GM10266 (cell line): ENCODE data around the gene LCN9.

Experiments used
- DNase-seq: peaks from one replicate; pipeline ENCODE4 v3.0.0; 2012; ENCODE audit errors: extremely low spot score
- CTCF ChIP-seq: IDR thresholded peaks from 2 replicates; pipeline ENCODE4 v1.5.1; 2012; ENCODE audit warnings: mild to moderate bottlenecking, low read depth; ENCODE audit not compliant: control insufficient read depth, insufficient read depth; ENCODE audit errors: missing control alignments

LCN9 gene

GRCh38 chr9:135706288-135706687, 43.2 kb downstream of the LCN9 start:
- no peak for TF ChIP-seq CTCF
- DNase-seq, result no peak

- TF ChIP-seq CTCF, result no peak
- DNase-seq, result no peak
Observed at GRCh38 chr9:135707252-135708138, 44.4 kb downstream of the LCN9 start.

GRCh38 chr9:135708164-135708563, 45.1 kb downstream of the LCN9 start:
- no peak for DNase-seq
- no peak for TF ChIP-seq CTCF

- no peak for TF ChIP-seq CTCF
- DNase-seq, result no peak
Observed at GRCh38 chr9:135711391-135711790, 48.3 kb downstream of the LCN9 start.

GRCh38 chr9:135711881-135712280, 48.8 kb downstream of the LCN9 start:
- no peak for TF ChIP-seq CTCF
- DNase-seq, result no peak

GRCh38 chr9:135712613-135713295, 49.6 kb downstream of the LCN9 start:
- DNase-seq, result no peak

More at GRCh38 chr9:135712613-135713295, 49.6 kb downstream of the LCN9 start:
- TF ChIP-seq CTCF, result no peak
